ENCODE data around the gene ADGRB3. TPM values are rescaled to one million over a fixed set of nuclear protein-coding genes. Genes with fewer than 3 reads are reported as not detected.

ADGRB3 gene
- total RNA-seq, 1 donor from 2014 or later = 14.9 TPM

DNA sequence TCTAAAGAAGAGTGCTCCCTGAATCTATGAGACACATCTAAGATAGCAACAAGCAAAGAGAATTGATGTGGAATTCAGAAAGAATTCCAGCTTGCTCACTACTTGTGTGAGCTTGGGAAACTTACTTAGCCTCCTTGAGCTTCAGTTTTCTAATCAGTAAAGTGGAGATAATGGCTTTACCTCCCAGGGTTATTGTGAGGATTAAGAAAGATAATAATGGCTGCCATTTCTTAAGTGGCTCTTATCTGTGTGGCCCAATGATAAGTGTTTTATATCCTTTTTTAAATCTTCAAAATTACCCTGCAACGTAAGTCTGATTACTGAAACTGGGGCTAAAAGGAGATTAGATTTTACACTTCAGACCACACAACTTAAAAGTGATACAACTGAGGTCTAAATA lies 743.2 kb downstream of the ADGRB3 start:
- TF ChIP-seq, protein P1, sequence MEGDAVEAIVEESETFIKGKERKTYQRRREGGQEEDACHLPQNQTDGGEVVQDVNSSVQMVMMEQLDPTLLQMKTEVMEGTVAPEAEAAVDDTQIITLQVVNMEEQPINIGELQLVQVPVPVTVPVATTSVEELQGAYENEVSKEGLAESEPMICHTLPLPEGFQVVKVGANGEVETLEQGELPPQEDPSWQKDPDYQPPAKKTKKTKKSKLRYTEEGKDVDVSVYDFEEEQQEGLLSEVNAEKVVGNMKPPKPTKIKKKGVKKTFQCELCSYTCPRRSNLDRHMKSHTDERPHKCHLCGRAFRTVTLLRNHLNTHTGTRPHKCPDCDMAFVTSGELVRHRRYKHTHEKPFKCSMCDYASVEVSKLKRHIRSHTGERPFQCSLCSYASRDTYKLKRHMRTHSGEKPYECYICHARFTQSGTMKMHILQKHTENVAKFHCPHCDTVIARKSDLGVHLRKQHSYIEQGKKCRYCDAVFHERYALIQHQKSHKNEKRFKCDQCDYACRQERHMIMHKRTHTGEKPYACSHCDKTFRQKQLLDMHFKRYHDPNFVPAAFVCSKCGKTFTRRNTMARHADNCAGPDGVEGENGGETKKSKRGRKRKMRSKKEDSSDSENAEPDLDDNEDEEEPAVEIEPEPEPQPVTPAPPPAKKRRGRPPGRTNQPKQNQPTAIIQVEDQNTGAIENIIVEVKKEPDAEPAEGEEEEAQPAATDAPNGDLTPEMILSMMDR (IDR thresholded peaks at IDR 0.05; ENCODE audit: unreplicated experiment) = no peak
- no peak for DNase-seq (ENCODE audit: low spot score in 2 of 2, unreplicated experiment in 2 of 2)
- Mint-ChIP-seq H3K9me3 (no peaks in the 10 kb centered on the region), H3K36me3 (no peaks in the 10 kb centered on the region), H3K27me3 (ENCODE audit: low read depth) (no peaks in the 10 kb centered on the region), H3K4me1 (no peaks in the 10 kb centered on the region), H3K4me3 (no peak overlapping the region), H3K27ac (no peak overlapping the region)

DNA sequence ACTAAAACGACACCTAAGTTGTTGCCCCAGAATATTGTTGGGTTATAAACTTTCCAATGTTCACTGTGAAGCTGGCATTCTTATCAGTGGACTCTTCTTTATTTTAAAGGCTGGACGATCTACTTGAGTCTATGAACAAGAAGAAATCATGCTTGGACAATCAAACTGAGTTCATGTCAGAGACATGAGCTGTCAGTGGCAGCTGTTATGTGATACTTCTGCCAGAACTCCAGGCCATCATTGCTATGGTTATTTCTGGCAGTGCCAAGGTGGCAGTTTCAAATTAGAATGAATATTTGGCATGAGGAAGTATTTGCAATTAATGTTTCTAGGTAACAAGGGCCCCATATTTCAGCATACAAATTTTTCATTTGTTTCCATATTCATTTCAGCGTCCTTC lies 744.4 kb downstream of the ADGRB3 start:
- H3K4me1 Mint-ChIP-seq = no peaks in the 10 kb centered on the region
- DNase-seq (ENCODE audit: low spot score in 2 of 2, unreplicated experiment in 2 of 2) = no peak
- H3K4me3 Mint-ChIP-seq = no peak overlapping the region
- TF ChIP-seq, protein P1 (IDR thresholded peaks at IDR 0.05; ENCODE audit: unreplicated experiment) = no peak
- H3K9me3 Mint-ChIP-seq = no peaks in the 10 kb centered on the region
- no peaks in the 10 kb centered on the region for H3K27me3 Mint-ChIP-seq (ENCODE audit: low read depth)
- no peak overlapping the region for H3K27ac Mint-ChIP-seq
- no peaks in the 10 kb centered on the region for H3K36me3 Mint-ChIP-seq

DNA sequence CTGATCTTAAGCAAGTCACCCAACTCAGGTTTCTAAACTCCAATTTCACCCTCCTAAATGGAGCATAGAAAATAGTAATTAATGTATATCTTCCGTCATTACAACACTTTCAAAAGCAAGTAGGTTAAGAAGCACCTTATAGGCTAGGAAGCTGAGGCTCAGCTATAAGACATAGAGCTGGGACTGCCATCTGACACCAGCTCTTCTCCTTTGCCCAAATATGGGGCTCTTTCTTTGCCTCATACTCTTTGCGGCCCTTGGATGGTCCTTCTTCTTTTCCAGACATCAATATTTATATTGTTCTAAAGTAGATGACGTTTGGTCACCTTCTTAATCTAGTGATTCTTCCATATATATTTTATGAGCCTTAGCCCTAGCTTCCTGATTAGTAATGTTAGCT lies 748.5 kb downstream of the ADGRB3 start:
- no peaks in the 10 kb centered on the region for H3K9me3 Mint-ChIP-seq
- peaks cover 2% of the 10 kb centered on the region for H3K27me3 Mint-ChIP-seq (ENCODE audit: low read depth)

DNA sequence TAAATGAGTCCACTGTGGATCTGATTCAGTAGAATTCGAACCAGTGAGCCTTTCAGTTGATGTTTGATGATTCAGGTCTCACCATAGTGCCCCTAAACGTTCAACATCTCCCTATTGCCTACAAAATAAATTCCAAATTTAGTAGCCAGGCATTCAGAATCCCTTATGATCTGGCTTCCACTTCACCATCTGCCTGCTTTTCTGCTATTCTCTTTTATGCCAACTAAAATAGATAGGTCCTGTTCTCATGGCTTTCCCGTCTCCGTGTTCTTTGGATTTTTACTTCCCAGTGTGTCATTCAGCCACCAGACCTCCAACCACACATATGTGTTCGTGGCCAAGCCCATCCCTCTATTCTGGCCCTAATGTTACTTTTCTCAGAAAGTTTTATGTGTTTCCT lies 751.3 kb downstream of the ADGRB3 start:
- Mint-ChIP-seq H3K27ac (no peak overlapping the region), H3K4me3 (no peak overlapping the region), H3K9me3 (no peaks in the 10 kb centered on the region), H3K36me3 (no peaks in the 10 kb centered on the region), H3K27me3 (ENCODE audit: low read depth) (peaks cover 2% of the 10 kb centered on the region), H3K4me1 (no peaks in the 10 kb centered on the region)
- TF ChIP-seq, protein P1 (IDR thresholded peaks at IDR 0.05; ENCODE audit: unreplicated experiment) = no peak
- no peak for DNase-seq (ENCODE audit: low spot score in 2 of 2, unreplicated experiment in 2 of 2)

More for the DNA sequence above, 748.5 kb downstream of the ADGRB3 start:
- Mint-ChIP-seq H3K36me3 (no peaks in the 10 kb centered on the region), H3K4me1 (no peaks in the 10 kb centered on the region), H3K27ac (no peak overlapping the region), H3K4me3 (no peak overlapping the region)
- no peak for DNase-seq (ENCODE audit: low spot score in 2 of 2, unreplicated experiment in 2 of 2)
- TF ChIP-seq, protein P1 (IDR thresholded peaks at IDR 0.05; ENCODE audit: unreplicated experiment) = no peak

DNA sequence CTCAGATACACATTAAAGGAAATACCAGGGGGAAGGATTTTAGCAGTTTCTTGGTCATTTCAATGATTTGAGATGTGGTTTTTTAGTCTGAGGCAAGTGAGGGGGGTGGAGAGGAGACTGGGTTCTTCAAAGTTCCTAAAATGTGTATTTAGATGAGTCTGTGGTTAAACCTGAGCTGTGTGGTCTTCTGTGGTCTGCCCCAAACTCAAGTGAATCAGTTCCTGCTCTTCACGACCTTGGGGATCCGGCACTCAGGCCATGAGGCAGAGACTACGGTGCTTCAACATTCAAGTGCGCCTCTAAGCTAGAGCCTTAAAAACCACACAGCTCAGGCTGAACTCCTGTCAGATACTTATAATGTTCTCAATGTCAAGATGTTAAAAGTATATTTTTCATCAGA lies 755.0 kb downstream of the ADGRB3 start:
- Mint-ChIP-seq H3K4me1 (no peaks in the 10 kb centered on the region), H3K4me3 (no peak overlapping the region), H3K9me3 (no peaks in the 10 kb centered on the region), H3K27ac (no peak overlapping the region), H3K36me3 (no peaks in the 10 kb centered on the region), H3K27me3 (ENCODE audit: low read depth) (peaks cover 2% of the 10 kb centered on the region)
- DNase-seq (ENCODE audit: low spot score in 2 of 2, unreplicated experiment in 2 of 2) = no peak
- TF ChIP-seq, protein P1 (IDR thresholded peaks at IDR 0.05; ENCODE audit: unreplicated experiment) = no peak

DNA sequence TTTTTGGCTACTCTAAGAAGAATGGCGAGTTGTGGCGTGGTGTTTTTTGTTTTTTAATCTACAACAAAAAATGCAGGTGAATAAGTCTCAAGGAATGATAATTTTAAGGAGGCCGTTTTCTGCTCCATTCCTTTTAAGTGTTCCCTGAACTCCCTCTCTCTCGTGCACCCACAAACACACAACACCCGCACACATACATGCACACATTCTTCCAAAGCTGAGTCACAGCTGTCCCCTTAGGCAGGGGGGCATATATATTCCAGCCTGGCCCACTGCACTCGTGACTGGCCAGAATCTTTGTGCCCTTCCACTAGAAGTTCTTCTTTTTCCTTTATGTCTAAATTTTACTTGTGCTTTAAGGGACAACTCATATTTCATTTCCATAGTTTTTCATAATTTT lies 756.0 kb downstream of the ADGRB3 start:
- Mint-ChIP-seq H3K27me3 (ENCODE audit: low read depth) (no peaks in the 10 kb centered on the region), H3K4me3 (no peak overlapping the region), H3K36me3 (no peaks in the 10 kb centered on the region), H3K9me3 (no peaks in the 10 kb centered on the region), H3K4me1 (no peaks in the 10 kb centered on the region), H3K27ac (no peak overlapping the region)
- TF ChIP-seq, protein P1 (IDR thresholded peaks at IDR 0.05; ENCODE audit: unreplicated experiment) = no peak
- DNase-seq (ENCODE audit: low spot score in 2 of 2, unreplicated experiment in 2 of 2) = no peak

Data from mesothelial cell of epicardium (in vitro differentiated cells).